Hepatocyte (in vitro differentiated cells): Measurements from ENCODE around the gene ESRRG. TPM values are rescaled to one million over a fixed set of nuclear protein-coding genes. Genes with fewer than 3 reads are reported as not detected.
A peak's percentile ranks its signal among the peaks of the same experiment; 100 is the strongest.

Experiments
- DNase-seq: peaks from one replicate; pipeline ENCODE4 v3.0.0-alpha.2; 2016; ENCODE audit warnings: low spot score
- H2AFZ ChIP-seq: fragments of 200-600 bp; sonication (generic); 2 replicates; pipeline ENCODE4 v1.6.0; 2016; ENCODE audit warnings: antibody characterized with exemption, mild to moderate bottlenecking
- H3K27ac ChIP-seq: fragments of 200-600 bp; sonication (generic); 2 replicates; pipeline ENCODE4 v1.5.1; 2016; ENCODE audit warnings: mild to moderate bottlenecking
- H3K27me3 ChIP-seq: fragments of 200-600 bp; sonication (generic); 2 replicates; pipeline ENCODE4 v1.6.1; 2016
- H3K36me3 ChIP-seq: fragments of 200-600 bp; sonication (generic); replicated peaks from 2 replicates; pipeline ENCODE4 v1.5.1; 2016; ENCODE audit warnings: low read depth; ENCODE audit not compliant: insufficient read depth
- H3K4me1 ChIP-seq: fragments of 200-600 bp; sonication (generic); 2 replicates; pipeline ENCODE4 v1.5.1; 2016; ENCODE audit warnings: mild to moderate bottlenecking, moderate library complexity; ENCODE audit not compliant: insufficient read depth
- H3K4me2 ChIP-seq: fragments of 200-600 bp; sonication (generic); 2 replicates; pipeline ENCODE4 v1.6.0; 2016
- H3K4me3 ChIP-seq: fragments of 200-600 bp; sonication (generic); 2 replicates; pipeline ENCODE4 v1.5.1; 2016; ENCODE audit warnings: mild to moderate bottlenecking
- H3K79me2 ChIP-seq: fragments of 200-600 bp; sonication (generic); 2 replicates; pipeline ENCODE4 v1.6.0; 2017; ENCODE audit warnings: mild to moderate bottlenecking
- H3K9me2 ChIP-seq: fragments of 200-600 bp; sonication (generic); replicated peaks from 2 replicates; pipeline ENCODE4 v1.6.0; 2017; ENCODE audit warnings: mild to moderate bottlenecking; ENCODE audit not compliant: insufficient read depth
- H3K9me3 ChIP-seq: fragments of 200-600 bp; sonication (generic); 2 replicates; pipeline ENCODE4 v1.5.1; 2016; ENCODE audit warnings: low read depth, mild to moderate bottlenecking
- H4K20me1 ChIP-seq: fragments of 200-600 bp; sonication (generic); 2 replicates; pipeline ENCODE4 v1.6.0; 2016; ENCODE audit warnings: mild to moderate bottlenecking; ENCODE audit not compliant: insufficient read depth, poor library complexity, severe bottlenecking
- CTCF ChIP-seq: fragments of 200-600 bp; sonication (generic); IDR thresholded peaks from 2 replicates; pipeline ENCODE4 v1.5.1; 2016; ENCODE audit warnings: antibody characterized with exemption, mild to moderate bottlenecking; ENCODE audit not compliant: poor library complexity
- EZH2 ChIP-seq: fragments of 200-600 bp; sonication (generic); IDR thresholded peaks from 2 replicates; pipeline ENCODE4 v1.6.1; 2016; ENCODE audit warnings: antibody characterized with exemption, mild to moderate bottlenecking, borderline replicate concordance
- EZH2phosphoT487 ChIP-seq: fragments of 200-600 bp; sonication (generic); IDR thresholded peaks from one replicate; pipeline ENCODE4 v1.6.1; 2018; ENCODE audit warnings: antibody characterized with exemption, mild to moderate bottlenecking, low read depth, moderate library complexity; ENCODE audit not compliant: unreplicated experiment, severe bottlenecking
- WGBS: methylation state at CpG from one replicate; pipeline ENCODE4 v1.1.6; 2016; ENCODE audit warnings: low lambda C conversion rate; ENCODE audit errors: missing lambda C conversion rate; 5-methylcytosine and 5-hydroxymethylcytosine counted together
- polyA plus RNA-seq: library from polyadenylated mRNA; unstranded; fragments of >200 nt; fragmentation: Nextera tagmentation; extraction: Ambion mirVana; gene quantifications from 2 replicates; pipeline ENCODE4 v1.2.1, GENCODE V29; 2016
- total RNA-seq: library from RNA; depleted of rRNA; stranded (reverse); fragments of >200 nt; gene quantifications from 2 replicates; pipeline ENCODE4 v1.2.3, GENCODE V29; 2014

The ESRRG gene
- total and polyA plus RNA-seq, 2 experiments from 2014 or later, result 2.8 to 10.3 TPM

GRCh38 chr1:216598448-216598847 lies 124.8 kb downstream of the ESRRG start:
- Histone ChIP-seq H2AFZ (no peak overlapping the region), H4K20me1 (no peaks in the 10 kb centered on the region), H3K27ac (no peak overlapping the region), H3K9me2 (no peaks in the 10 kb centered on the region), H3K4me2 (no peak overlapping the region), H3K27me3 (no peaks in the 10 kb centered on the region), H3K79me2 (no peaks in the 10 kb centered on the region), H3K9me3 (no peaks in the 10 kb centered on the region), H3K4me1 (peaks cover 3% of the 10 kb centered on the region), H3K4me3 (no peak overlapping the region), H3K36me3 (no peaks in the 10 kb centered on the region)
- DNase-seq, result no peak
- TF ChIP-seq CTCF (no peak), EZH2phosphoT487 (no peak), EZH2 (no peak)

- H3K4me1 ChIP-seq, result no peaks in the 10 kb centered on the region
- no peak for DNase-seq
- WGBS, result 56% methylated on average over 7 of the region's 7 CpGs
Observed at GRCh38 chr1:216596281-216596862, 126.9 kb downstream of the ESRRG start.

GRCh38 chr1:216587715-216588114 lies 135.5 kb downstream of the ESRRG start:
- H3K27ac ChIP-seq, result no peak overlapping the region

More at GRCh38 chr1:216596281-216596862, 126.9 kb downstream of the ESRRG start:
- Histone ChIP-seq H3K79me2 (no peaks in the 10 kb centered on the region), H4K20me1 (no peaks in the 10 kb centered on the region), H3K4me2 (peak overlapping the region; percentile 28), H3K4me3 (no peak overlapping the region), H3K27ac (no peak overlapping the region), H2AFZ (no peak overlapping the region), H3K36me3 (no peaks in the 10 kb centered on the region), H3K9me3 (no peaks in the 10 kb centered on the region), H3K27me3 (no peaks in the 10 kb centered on the region), H3K9me2 (no peaks in the 10 kb centered on the region)
- TF ChIP-seq EZH2phosphoT487 (no peak), CTCF (no peak), EZH2 (no peak)

More at GRCh38 chr1:216587715-216588114, 135.5 kb downstream of the ESRRG start:
- Histone ChIP-seq H3K36me3 (no peaks in the 10 kb centered on the region), H3K4me1 (no peaks in the 10 kb centered on the region), H3K9me3 (no peaks in the 10 kb centered on the region), H4K20me1 (no peaks in the 10 kb centered on the region), H3K4me3 (no peak overlapping the region), H3K9me2 (no peaks in the 10 kb centered on the region), H2AFZ (no peak overlapping the region), H3K27me3 (no peaks in the 10 kb centered on the region), H3K79me2 (no peaks in the 10 kb centered on the region), H3K4me2 (no peak overlapping the region)
- TF ChIP-seq EZH2phosphoT487 (no peak), CTCF (no peak), EZH2 (no peak)
- DNase-seq, result no peak
